GM19438 (cell line): ENCODE data around the gene RERE.

ENCODE experiments used
- ATAC-seq: cut with Tn5 transposase; IDR thresholded peaks from one replicate; pipeline ENCODE4 v1.9.1; 2021; ENCODE audit warnings: low read depth; ENCODE audit not compliant: unreplicated experiment

RERE gene

GRCh38 chr1:8497210-8497819 is 320.1 kb downstream of the RERE start:
- no peak for ATAC-seq

GRCh38 chr1:8496473-8496872 is 321.0 kb downstream of the RERE start:
- peak; percentile 38 for ATAC-seq

- ATAC-seq = no peak
These were observed 321.5 kb downstream of the RERE start for GRCh38 chr1:8495928-8496401.

- no peak for ATAC-seq
These were observed 322.8 kb downstream of the RERE start for GRCh38 chr1:8494681-8495080.

GRCh38 chr1:8493916-8494540 is 323.4 kb downstream of the RERE start:
- ATAC-seq = no peak

GRCh38 chr1:8487249-8487648 is 330.2 kb downstream of the RERE start:
- no peak for ATAC-seq

- ATAC-seq = no peak
These were observed 331.4 kb downstream of the RERE start for GRCh38 chr1:8486047-8486446.

- no peak for ATAC-seq
These were observed 333.9 kb downstream of the RERE start for GRCh38 chr1:8483586-8483985.

GRCh38 chr1:8482979-8483381 is 334.5 kb downstream of the RERE start:
- no peak for ATAC-seq

GRCh38 chr1:8481650-8482380 is 335.6 kb downstream of the RERE start:
- no peak for ATAC-seq

GRCh38 chr1:8478566-8478965 is 338.9 kb downstream of the RERE start:
- no peak for ATAC-seq

- ATAC-seq = no peak
These were observed 339.5 kb downstream of the RERE start for GRCh38 chr1:8477983-8478362.

- ATAC-seq = peak; percentile 69
These were observed 340.1 kb downstream of the RERE start for GRCh38 chr1:8477166-8477982.

GRCh38 chr1:8476006-8476405 is 341.4 kb downstream of the RERE start:
- ATAC-seq = no peak

GRCh38 chr1:8474369-8474768 is 343.1 kb downstream of the RERE start:
- ATAC-seq = no peak

- ATAC-seq = no peak
These were observed 343.5 kb downstream of the RERE start for GRCh38 chr1:8473891-8474300.

GRCh38 chr1:8473121-8473875 is 344.1 kb downstream of the RERE start:
- ATAC-seq = no peak

- ATAC-seq = no peak
These were observed 344.8 kb downstream of the RERE start for GRCh38 chr1:8472668-8473067.

- ATAC-seq = no peak
These were observed 346.0 kb downstream of the RERE start for GRCh38 chr1:8471451-8471850.

GRCh38 chr1:8468751-8469150 is 348.7 kb downstream of the RERE start:
- no peak for ATAC-seq
